DMS53 treated with DMSO at 0.1 percent for 48 hours (cell line): Measurements from ENCODE around the gene TFF1.

Experiments used
- DNase-seq: peaks from one replicate; lab custom pipeline; 2025; ENCODE audit not compliant: unreplicated experiment; lab: John Stamatoyannopoulos, UW

The TFF1 gene

DNA sequence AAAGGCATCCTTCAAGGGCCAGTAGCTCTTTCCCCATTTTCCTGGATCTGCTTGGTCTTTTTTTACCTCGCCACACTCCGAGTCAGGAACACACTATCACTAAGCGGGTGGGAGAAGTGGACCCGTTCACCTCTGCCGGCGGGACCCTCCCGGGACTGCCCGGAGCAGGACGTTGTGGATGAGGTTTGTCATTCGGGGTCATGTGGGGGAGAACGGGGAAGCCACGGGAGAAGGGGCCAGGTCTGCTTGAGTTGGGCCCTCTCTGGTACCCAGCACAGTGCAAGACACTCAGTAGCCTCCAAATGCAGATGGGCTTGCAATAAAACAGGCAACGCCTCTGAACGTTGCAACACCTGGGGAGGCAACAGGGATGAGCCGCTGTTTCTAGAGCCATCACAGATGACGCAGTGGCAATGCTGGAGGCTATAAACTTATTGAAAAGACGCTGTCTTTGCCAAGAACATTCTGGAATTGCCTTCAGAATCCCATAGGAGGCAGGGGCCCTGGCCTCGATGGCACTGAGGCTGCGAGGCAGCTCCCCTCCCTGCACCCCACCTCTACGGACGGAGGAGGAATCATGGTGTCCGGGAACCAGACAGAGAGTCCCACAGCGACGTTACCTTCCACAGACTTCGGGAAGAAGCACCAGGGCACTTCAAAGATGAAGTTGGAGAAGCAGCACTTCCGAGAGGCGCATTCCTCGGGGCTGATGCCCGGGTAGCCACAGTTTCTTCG is 19.3 kb downstream of the TFF1 start:
- DNase-seq, result no peak

DNA sequence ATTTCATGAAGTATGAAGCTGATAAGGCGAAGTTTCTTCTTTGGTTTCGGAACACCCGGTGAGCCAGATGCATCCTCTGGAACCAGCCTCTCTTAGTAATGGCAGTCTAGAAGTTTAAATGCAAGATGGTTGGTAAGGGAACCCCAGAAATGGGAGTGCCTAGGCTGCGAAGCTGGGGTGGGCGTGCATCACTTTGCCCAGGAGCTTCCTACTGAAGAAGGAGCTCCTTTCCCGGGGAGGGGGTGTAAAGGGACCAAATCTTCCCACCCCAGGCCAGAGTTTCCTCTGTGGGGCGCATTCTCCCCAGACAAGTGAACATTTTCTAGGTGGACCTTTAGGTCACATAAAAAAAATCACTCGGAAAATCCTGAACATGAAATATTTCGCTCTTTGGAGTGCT is 19.9 kb downstream of the TFF1 start:
- no peak for DNase-seq

DNA sequence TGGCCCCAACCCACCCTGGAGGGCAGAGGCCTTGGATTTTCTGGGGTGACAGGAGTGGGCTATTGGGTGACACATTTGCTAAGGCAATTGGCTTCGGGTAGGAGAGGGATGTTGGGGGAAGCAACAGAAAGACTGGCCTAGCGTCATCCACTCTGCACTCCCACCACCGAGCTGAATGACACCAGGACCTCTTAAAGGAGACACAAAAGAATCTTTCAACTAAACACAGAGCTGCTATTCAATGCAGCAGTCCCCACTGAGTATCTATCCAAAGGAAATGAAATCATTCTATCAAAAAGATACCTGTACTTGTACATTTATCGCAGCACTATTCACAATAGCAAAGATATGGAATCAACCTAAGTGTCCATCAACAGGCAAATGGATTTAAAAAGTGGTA is 21.7 kb downstream of the TFF1 start:
- DNase-seq, result no peak

DNA sequence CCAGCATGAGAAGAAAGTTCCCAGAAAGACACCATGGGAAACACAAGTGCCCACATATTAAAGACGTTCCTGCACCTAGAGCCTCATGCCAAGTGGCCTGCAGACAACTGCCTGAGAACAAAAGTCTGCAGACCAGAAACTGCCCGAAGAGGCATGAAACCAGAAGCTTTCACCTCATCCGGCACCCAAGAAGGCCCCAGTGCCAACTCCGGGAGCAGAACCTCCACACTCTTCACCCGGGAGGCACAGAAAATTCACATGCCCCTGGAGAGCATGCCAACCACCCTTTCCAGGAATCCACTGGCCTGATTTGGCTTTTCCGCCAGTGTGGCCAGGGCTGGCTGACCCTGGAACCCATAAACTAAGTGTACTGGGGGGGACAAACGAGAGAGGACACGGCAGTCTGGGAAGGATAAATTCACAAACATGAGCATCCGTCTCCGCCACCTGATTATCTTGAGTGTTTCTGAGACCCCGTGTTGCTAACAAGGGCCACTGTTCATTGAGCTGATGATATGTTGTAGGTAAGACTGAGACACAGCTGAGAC is 22.3 kb downstream of the TFF1 start:
- DNase-seq, result no peak

DNA sequence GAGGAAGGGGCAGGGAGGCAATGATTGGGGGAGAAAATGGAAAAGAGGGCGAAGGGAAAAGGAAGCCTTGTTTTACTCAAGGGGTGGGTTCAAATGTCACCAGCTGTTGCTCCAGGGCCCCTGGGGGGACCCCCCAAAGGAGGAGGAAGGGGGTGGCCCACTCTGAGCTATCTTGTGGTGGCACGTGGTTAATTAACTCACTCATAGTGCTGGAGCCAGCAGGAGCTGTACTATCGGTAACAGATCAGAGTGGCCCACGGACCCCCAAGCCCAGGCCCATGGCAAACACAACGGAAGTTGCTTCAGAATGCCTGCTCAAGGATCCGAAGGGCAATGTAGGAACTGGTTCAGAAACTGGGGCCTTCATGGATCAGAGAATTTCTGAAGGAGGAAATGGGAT is 22.8 kb downstream of the TFF1 start:
- DNase-seq, result no peak

DNA sequence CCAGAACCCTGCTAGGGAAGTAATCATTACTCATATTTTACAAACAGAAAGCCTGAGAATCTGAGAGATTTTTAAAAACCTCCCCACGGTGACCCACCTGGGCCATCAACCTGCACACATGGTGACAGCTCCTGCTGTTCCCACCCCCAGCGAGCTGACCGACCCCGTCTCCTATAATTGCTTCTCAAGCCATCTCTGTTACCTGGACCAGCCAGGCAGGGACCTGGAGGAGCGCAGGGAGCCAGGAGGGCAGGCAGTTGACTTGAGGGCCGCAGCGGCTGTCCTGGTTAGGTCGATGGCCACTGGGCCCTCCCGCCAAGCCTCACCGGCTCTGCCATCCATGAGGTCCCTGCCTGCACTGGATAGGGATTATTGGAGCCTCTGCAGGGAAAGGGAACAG is 23.2 kb downstream of the TFF1 start:
- DNase-seq, result no peak

DNA sequence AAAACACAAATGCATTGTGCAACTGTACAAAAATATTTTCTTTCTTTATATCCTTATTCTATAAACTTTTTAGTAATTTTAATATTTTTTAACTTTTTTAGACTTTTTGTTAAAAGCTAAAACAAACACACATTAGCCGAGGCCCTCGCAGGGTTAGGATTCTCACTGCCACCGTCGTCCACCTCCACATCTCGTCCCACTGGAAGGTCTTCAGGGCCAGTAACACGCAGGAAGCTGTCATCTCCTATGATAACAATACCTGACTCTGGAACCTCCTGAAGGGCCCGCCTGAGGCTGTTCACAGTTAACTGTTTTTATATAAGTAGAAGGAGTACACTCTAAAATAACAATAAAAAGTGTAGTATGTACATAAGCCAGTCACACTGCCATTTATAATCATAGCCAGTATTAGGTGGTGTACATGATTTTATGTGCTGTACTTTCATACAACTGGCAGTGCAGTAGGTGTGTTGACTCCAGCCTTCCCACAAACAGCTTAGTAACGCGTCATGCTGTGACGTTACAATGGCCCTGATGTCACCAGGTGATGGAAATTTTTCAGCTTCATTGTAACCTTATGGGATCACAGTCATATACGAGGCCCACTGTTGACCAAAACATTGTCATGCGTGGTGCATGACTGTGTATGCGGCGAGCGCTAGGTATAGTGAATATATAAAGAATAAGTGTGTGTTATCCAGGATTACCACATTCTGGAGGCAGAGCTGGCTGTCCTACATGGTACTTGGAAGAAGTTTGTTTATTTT is 24.4 kb downstream of the TFF1 start:
- DNase-seq, result no peak

DNA sequence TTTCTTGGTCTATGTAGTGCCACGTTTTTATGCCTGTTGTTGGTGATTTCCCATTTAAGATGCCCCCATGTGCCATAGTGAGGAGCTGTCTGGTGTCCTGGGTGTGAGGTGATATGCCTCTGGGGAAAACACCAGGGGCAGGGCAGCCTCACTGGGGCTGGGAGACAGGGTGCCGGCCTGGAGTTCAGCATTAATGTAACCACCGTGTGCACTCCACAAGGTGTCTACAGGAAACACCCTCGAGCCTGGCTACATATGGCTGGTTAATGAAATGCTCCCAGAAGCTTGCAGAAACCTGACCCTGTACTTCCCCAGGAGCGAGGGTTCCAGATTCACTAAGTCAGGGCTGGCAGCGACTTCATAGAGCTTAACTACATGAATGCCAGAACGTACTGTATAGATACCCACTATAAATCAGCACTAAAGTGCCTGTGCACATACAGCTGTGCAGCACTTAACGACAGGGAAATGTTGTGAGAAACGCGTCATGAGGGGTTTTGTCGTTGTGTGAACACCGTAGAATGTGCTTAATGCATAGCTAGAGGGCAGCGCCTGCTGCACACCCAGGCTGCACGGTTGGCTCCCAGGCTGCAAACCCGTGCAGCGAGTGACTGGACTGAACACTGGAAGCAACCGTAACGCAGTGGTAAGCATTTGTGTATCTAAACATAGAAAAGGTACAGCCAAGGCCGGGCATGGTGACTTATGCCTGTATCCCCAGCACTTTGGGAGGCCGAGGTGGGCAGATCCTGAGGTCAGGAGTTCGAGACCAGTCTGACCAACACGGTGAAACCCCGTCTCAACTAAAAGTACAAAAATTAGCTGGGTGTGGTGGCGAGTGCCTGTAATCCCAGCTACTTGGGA is 25.9 kb downstream of the TFF1 start:
- DNase-seq, result no peak

DNA sequence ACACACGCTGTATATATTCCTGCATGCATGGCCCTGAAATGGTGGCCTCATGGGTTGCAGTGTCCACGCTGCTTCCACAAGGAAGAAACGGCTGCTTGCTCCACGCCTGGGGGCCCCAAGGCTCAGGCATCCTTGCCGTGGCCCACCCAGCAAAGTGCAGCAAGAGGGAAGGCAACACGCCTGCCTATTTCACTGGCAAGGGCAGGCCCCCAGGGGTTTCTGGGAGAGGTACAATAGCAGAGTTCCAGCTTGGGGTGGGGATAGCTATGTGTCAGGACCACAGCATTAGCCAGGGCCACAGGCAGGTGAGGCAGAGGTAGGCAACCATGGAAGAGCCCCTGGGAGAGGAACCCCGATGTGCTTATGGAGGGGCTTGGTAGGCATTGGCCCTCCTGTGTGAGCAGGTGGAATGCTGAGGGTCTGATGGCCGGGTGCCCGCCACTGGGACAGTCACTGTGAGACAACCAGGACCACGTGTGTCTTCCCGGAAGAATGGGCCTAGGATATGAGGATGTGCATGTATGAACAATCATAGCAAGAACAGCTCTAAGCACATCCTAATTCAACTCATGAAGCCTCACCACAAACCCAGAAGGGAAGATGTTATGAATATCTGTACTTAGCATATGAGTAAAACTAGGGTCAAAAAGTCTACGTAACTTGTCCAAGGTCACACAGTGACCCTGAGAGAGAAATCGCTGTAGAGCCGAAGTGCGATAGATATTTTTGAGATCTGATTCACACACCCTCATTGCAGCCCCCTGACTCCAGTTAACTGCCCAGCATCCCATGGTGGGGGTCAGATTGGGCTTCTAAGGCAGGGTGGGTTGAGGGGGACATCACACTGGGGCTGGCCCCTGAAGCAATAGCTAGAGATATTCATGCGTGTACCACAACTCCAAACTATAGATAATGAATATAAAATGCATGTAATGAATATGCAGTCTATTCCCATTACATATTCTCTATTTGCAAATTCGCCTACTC is 27.3 kb downstream of the TFF1 start:
- no peak for DNase-seq

DNA sequence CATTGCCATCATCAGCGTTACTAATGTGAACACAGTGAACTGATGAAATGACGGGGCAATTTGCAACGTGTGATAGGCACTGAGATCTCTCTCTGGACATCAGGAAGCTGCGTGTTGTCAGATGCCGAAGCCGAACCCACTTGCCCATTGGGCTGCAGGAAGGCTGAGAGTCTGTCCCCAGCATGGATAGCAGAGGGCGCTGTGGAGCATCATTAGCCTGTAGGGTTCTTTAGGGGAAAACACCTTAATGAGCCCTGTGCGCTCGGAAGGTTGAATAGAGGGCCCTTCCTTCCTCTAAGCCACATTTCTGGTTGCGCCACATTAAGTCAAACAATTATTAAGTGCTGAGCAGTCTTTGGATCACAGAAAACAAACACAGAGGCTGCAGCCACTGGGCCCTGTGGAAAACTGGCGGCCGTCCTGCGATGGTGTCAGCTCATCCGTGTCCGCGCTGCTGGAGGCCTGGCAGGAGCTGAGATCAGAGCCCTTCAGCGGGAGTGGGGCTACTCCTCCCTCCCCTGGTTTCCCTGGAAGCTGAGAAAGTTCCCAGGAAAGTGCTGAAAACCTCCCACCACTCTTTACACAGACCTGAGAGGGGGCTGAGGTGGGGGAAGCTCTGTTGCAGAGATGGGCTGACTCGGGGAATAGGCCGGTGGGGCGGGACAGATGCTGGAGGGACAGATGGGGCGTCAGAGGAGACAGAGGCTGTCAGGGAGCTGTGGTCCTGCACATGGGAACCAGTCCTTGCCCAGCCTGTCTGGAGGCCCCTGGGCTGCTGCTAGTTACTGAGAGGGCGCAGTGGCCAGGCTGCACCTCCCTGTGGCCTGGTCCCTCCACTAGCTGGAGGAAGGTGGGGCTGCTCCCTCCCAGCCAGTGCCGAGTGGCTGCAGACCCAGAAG is 28.3 kb downstream of the TFF1 start:
- peak; percentile 85 for DNase-seq

DNA sequence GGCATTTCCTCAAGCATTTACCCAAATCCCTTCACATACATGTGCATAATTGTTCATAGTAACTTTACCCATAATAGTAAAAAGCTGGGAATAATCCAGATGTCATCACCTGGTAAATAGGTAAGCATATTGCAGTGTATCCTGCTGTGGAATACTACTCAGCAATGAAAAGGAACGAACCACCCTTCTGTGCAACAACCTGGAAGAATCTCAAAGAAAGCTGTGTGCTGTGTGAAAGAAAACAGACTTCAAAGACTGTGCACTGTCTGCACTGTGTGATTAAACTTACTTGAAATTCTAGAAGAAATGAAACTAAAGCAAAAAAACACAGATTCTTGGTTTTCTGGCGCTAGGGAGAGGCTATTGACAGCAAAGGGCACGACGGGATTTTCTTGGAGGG is 29.1 kb downstream of the TFF1 start:
- no peak for DNase-seq

DNA sequence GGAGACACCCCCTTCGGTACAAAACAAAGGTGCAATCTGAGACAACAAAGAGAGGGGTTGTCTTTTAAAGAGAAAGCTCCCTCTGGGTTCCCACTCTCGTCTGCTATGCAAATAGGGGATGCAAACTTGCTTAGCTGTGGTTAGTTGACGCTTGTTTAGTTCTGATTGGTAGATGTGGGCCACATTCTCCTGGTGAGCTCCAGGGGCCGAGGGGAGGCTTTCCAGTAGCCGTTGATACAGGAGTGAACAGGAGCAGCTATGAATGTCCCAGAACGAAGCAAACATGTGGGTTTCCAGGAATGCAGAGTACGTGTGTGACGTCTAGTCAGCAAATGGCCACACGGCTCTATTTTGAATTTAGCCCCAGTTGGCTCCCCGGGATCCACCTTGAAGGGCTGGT is 30.3 kb downstream of the TFF1 start:
- DNase-seq, result no peak

DNA sequence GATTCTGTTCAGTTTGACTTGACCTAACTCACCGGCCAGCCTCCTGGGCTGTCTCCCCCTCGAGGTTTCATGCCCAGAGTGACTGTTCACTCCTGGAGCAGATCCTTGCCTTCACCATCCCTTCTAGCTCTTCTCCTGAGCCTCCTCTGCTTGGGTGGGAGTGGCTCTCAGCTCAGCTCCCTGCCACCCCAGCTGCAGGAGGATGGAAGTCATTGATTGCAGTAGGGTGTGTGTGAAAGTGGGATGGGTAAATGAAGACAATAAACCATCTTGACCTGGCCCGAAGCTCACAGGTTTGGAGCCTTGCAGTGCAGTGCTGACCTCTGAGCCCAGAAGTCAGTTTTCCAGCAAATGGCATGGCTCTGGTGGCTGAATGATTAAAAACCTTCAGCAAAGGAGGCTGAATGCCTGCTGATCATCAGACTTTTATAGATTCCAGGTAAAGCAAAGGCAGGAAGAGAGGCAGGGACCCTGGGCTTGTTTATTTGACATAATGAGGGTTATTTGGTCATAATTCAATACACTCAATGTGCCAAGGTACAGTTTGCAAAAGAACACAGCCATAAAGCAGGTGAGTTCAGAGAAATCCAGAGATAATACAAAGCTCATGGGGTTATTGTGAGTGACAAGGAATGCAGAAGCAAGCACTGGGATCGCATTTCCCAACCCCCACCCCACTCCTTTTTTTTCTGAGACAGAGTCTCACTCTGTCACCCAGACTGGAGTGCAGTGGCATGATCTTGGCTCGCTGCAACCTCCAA is 33.6 kb downstream of the TFF1 start:
- no peak for DNase-seq

DNA sequence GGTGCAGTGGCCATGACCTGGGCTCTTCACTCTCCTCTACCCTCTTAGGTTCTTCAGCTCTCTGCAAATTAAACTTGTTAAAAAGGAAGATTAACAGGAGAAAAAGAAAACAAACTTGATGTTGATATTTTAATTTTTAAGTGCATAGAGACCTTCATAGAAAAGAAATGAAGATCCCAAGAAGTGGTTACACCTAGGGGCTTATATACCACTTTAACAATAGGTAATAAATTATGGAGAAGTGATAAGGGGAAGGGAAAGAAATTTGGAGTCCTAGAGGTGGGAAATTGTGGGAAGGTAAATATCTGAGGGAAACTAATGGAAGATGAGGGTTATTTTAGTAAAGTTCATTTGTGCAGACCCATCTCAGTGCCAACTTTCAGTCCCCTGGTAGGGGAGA is 34.7 kb downstream of the TFF1 start:
- DNase-seq, result no peak

DNA sequence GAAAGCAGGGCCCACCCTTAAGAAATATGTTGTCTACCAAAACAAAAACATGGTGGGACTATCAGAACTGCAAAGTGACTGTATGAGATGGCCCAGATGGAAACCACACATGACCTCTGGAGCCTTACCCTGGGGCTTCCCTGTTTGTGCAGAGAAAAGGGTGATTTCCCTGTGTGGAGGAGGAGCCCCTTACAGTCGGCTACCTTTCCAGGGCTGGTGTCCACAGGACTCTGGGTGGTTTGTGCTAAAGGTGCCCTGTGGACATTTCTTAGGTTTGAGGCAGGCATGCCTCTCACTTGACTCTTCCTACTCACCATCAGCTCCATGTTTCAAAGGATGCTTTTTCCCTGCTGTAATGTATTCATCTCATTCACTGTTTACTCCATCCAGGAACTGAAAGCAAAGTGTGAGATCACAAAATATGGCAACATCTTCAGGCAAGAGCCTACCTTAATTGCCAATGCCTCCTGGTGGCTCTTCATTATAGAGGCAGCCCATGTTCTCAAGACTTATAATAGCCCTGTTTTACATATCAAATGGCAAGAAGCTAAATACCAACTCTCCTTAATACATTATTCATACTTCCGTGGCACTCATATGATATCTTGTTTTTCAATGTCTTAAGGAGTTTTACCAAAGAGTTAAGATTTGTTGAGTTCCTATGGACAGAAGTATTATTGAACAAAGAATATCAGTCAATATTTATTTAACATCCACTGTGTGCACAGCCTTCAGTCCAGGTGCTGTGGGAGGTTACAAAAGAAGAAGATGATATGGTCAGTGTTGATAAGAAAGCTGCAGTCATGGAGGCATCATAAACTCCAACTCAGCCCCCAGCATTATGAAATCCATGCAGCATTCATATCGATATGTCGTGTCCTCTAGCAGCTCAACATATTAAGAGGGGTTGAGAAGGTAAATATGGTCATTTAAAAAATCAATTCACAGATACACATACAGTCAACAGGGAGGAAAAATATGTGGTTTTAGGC is 35.7 kb downstream of the TFF1 start:
- DNase-seq, result peak; percentile 25

DNA sequence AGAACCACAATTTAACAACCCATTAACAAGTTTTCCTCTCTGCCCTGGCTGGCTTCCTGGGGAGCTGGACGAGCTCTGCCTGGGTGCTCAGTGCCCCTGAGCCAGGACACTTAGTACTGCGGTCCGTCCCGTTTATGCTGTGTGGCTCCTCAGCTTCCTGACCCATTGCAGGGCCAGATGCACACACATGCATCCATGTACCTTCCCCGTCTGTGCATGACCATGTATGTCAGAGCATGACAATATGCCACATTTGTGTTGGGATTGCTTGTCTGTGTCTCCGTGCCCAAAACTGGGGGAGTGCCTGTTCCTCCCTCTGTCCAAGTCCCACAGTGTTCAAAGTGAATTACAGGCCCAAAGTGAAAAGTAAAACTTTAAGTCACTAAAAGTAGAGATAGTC is 41.4 kb downstream of the TFF1 start:
- no peak for DNase-seq

DNA sequence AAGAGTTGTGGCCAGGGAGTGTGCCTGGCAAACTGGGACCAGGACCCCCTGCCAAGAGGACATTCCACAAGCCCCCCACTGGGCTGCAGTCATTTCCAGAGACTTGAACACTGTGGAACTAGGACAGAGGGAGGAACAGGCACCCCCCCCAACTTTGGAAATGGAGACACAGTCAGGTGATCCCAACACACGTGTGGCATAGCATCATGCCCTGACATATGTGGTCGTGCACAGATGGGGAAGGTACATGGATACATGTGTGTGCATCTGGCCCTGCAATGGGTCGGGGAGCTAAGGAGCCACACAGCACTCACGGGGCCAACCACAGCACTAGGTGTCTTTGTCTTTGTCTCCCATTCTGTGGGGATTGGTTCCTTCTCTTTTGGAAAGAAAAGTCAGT is 44.5 kb downstream of the TFF1 start:
- DNase-seq, result no peak
